Jurkat, Clone E6-1 (cell line): ENCODE data around the gene NCKAP5L. TPM values are rescaled to one million over a fixed set of nuclear protein-coding genes. Genes with fewer than 3 reads are reported as not detected.
"Not testable (repeated sequence)": the region's sequence is repeated elsewhere in the genome, so short reads cannot be mapped to it uniquely, and the experiment has no call there.

Experiments
- DNase-seq: peaks from one replicate; pipeline ENCODE4 v3.0.0-alpha.2; 2011; ENCODE audit warnings: low read depth, low spot score
- H3K4me3 ChIP-seq: 2 replicates; pipeline ENCODE4 v1.5.1; 2011; ENCODE audit warnings: mild to moderate bottlenecking, low read length, control low read depth, moderate library complexity
- polyA plus RNA-seq: library from polyadenylated mRNA; unstranded; fragments of >200 nt; gene quantifications from one replicate; pipeline ENCODE4 v1.2.1, GENCODE V29; 2012; ENCODE audit warnings: missing spikeins; ENCODE audit not compliant: insufficient read length, insufficient read depth

The NCKAP5L gene
- 8.0 TPM for polyA plus RNA-seq

DNA sequence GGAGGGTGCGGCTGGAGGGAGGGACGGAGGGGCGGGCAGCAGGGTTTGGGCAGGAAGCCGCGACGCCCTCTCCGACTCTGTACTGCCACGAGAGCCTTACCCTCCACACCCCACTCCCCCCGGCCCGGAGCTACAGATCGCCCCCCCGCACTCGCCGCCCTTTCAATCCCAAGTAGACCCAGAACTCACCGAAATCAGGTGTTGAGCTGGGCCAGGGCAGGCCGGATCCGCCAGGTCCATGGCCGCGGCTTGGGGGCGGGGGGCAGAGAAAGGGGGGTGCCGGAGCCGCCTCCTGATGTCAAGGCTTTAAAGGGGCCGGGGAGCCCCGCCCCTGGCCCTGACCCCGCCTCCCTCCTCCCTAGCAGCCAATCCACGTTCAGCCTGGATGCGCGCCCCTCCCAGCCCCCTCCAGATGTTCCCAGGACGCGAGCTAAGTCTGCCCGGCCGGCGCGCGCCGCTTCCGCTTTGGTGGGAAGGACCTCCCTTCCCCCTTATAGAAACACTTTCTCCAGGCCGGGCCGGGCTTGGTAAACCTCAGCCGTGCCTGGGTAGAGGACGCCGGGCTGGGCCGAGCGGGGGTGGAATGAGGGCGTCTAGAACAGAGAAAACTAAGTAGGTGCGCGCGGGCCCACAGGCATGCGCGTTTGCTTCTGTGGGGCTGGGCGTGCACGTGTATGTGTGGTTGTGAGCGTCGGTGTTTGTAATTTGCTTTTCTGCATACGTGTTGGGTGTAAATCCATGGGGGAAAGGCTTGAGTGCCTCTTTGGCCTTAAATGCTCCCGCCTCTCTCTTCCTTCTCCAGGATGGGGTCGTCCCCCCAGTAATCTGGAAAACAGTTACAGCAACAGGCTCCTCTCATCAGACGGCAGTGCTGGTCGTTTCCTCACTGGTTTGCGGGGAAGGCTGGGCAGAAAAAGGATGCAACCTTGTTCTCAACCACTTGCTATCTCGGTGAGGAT lies at the start of gene NCKAP5L:
TSS of gene NCKAP5L (minus strand) at position 281 of the 959 bp plus-strand sequence. CDS start 24,369 bp downstream, outside the sequence.
- H3K4me3 ChIP-seq: peak within 1 kb of the TSS; percentile 70
- DNase-seq: peak; percentile 90

GRCh38 chr12:49877066-49877465 lies 48.9 kb upstream of the NCKAP5L start:
- no peak for DNase-seq
- H3K4me3 ChIP-seq: no peak overlapping the region

- DNase-seq: no peak
- no peak overlapping the region for H3K4me3 ChIP-seq
Observed at GRCh38 chr12:49876070-49876469, 47.9 kb upstream of the NCKAP5L start.

GRCh38 chr12:49875115-49875720 lies 47.0 kb upstream of the NCKAP5L start:
- no peak for DNase-seq

GRCh38 chr12:49874142-49874897 lies 46.1 kb upstream of the NCKAP5L start:
- DNase-seq: no peak
- H3K4me3 ChIP-seq: no peak overlapping the region

More at GRCh38 chr12:49875115-49875720, 47.0 kb upstream of the NCKAP5L start:
- H3K4me3 ChIP-seq: no peak overlapping the region

- H3K4me3 ChIP-seq: no peak overlapping the region
- no peak for DNase-seq
Observed at GRCh38 chr12:49873361-49873934, 45.2 kb upstream of the NCKAP5L start.

GRCh38 chr12:49872781-49873181 lies 44.6 kb upstream of the NCKAP5L start:
- H3K4me3 ChIP-seq: no peak overlapping the region
- no peak for DNase-seq

DNA sequence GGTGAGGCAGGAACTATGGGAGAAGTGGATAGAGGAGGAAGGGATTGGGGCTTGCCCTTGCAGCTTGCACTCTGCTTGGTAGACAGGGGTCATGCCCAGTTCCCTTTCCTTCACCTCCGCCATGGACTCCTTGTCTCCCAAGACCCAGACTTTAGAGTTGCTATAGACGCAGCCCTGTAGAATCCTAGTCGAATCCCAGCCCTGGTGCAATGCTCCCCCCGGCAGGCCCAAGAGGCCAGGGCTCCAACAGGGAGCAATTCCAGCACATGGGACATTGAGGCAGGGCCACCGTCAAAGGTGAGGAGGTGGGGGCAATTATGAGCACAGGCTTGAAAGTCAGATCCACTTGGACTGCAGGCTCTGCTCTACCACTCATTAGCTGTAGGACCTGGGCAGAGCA lies 44.2 kb upstream of the NCKAP5L start:
- no peak for DNase-seq
- H3K4me3 ChIP-seq: no peak overlapping the region

DNA sequence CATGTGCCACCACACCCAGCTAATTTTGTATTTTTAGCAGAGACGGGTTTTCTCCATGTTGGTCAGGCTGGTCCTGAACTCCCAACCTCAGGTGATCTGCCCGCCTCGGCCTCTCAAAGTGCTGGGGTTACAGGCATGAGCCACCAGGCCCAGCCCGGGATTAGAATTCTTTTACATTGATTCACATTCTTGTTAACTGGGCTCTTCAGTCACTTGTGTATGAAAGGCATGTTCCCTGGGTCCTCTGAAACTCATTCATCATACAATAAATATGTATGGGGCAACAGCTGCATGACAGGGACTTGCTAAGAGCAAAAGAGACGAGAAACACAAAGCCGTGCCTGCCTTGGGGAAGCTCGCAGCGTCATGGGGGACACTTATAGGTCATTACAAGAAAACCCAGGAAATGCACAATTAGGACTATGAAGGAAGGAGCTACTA lies 43.6 kb upstream of the NCKAP5L start:
- DNase-seq, H3K4me3 ChIP-seq: not testable (repeated sequence)

DNA sequence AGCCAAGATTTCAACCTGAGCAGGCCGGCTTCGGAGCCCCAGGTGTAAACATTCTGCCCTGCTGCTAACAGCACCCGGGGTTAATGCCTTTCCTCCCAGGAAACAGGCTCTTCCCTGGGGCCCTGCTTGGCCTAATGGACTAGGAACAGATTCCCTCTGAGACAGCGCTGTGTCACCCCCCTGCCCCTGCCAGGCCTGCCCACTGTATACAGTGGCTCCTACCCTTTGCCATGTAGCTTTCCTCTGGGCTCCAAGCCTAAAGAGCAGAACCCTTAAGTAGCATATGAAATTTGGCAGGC lies 43.0 kb upstream of the NCKAP5L start:
- DNase-seq: no peak
- no peak overlapping the region for H3K4me3 ChIP-seq

DNA sequence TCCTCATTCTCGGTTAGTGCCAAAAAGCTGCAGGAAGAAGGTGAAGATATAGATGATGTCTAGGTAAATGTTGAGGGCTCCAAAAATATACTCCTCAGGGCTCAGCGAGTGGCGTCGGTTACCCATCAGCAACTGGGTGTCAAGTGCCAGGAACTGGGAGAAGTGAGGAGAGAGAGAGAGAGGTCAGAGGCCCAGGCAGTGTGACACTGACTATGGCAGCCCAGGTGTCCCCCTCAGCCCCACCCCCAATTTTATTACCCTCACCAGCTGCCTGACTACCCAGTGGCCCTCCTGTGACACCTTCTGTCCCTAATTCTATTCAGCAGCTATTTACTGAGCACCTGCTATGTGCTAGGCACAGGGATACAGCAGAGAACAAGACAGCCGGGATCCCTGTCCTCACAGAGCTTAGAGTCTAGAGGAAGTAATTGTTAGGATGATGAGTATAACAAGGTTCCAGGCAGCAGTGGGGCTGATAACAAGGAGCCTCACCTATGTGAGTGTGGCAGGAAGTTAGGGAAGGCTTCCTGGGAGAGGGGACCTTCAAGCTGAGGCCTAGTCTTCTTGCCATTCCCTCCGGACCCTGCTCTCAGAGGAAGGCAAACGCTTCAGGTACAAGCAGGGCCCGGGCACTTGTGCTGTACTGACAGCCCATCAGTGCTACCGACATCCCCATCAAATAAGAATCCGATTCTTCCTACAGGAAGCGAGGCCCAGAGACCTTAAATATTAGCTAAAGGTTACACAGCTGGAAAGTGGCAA lies 42.5 kb upstream of the NCKAP5L start:
- no peak overlapping the region for H3K4me3 ChIP-seq
- DNase-seq: no peak

- DNase-seq: no peak
Observed at GRCh38 chr12:49869816-49870500, 41.7 kb upstream of the NCKAP5L start.

GRCh38 chr12:49868952-49869815 lies 41.0 kb upstream of the NCKAP5L start:
- no peak overlapping the region for H3K4me3 ChIP-seq
- no peak for DNase-seq

More at GRCh38 chr12:49869816-49870500, 41.7 kb upstream of the NCKAP5L start:
- no peak overlapping the region for H3K4me3 ChIP-seq

DNA sequence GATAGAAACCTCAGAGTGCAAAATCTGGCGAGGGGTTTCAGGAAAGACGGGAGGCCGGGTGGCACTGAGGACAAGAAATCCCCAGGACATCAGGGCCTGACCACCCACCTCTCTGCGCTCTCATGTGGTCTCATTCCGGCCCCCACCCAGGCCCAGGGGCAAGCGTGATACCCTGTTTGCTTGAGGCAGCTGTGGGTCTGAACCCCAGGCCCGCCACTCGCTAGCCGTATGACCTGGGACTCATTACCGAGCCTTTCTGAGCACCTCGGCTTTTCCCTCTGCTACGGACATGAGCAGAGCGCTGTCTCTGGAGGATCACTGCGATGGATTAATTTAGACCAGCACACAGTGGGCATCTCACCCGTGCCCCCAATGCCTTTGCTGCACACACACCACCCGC lies 40.2 kb upstream of the NCKAP5L start:
- DNase-seq: no peak
- no peak overlapping the region for H3K4me3 ChIP-seq

GRCh38 chr12:49867570-49868341 lies 39.5 kb upstream of the NCKAP5L start:
- H3K4me3 ChIP-seq: no peak overlapping the region
- no peak for DNase-seq

DNA sequence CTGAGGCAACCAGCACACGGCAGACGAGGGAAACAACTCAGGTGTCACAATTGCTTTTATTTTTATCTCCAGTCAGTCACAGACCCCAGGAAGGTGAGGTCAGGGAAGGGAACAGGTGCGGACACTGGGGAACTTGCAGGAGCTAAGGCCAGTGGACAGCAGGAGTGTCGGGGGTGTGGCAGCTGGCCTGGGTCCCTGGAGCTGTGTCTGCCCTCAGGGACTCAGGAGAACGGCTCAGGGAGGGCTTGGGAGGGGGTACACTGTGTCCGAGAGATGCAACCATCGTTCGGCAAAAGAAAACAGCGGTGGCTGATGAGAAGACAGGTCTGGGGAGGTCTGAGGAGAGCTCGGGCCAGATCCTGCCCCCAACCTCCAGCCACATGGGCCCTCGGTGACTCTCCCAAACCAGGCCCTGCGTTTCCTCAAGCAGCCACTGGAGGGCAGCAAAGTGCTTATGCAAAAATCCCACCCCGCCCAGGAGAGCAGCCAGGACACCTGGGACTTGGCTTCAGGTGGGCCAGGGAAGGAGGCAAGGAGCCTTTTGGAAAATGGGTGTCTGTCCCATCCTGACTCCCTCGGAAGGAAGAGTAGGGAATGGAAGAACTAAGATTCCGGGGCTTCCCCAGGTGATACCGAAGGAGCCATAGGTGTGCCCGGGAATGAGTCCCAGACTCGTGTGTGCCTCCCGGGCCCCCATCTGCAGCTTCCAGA lies 38.8 kb upstream of the NCKAP5L start:
- DNase-seq: peak; percentile 37
- H3K4me3 ChIP-seq: no peak overlapping the region
